Hepatocyte (in vitro differentiated cells): ENCODE data around the gene LMF1. TPM values are rescaled to one million over a fixed set of nuclear protein-coding genes. Genes with fewer than 3 reads are reported as not detected.

ENCODE experiments used
- DNase-seq: peaks from one replicate; pipeline ENCODE4 v3.0.0-alpha.2; 2016; ENCODE audit warnings: low spot score
- H2AFZ ChIP-seq: fragments of 200-600 bp; sonication (generic); 2 replicates; pipeline ENCODE4 v1.6.0; 2016; ENCODE audit warnings: antibody characterized with exemption, mild to moderate bottlenecking
- H3K27ac ChIP-seq: fragments of 200-600 bp; sonication (generic); 2 replicates; pipeline ENCODE4 v1.5.1; 2016; ENCODE audit warnings: mild to moderate bottlenecking
- H3K27me3 ChIP-seq: fragments of 200-600 bp; sonication (generic); 2 replicates; pipeline ENCODE4 v1.6.1; 2016
- H3K36me3 ChIP-seq: fragments of 200-600 bp; sonication (generic); replicated peaks from 2 replicates; pipeline ENCODE4 v1.5.1; 2016; ENCODE audit warnings: low read depth; ENCODE audit not compliant: insufficient read depth
- H3K4me1 ChIP-seq: fragments of 200-600 bp; sonication (generic); 2 replicates; pipeline ENCODE4 v1.5.1; 2016; ENCODE audit warnings: mild to moderate bottlenecking, moderate library complexity; ENCODE audit not compliant: insufficient read depth
- H3K4me2 ChIP-seq: fragments of 200-600 bp; sonication (generic); 2 replicates; pipeline ENCODE4 v1.6.0; 2016
- H3K4me3 ChIP-seq: fragments of 200-600 bp; sonication (generic); 2 replicates; pipeline ENCODE4 v1.5.1; 2016; ENCODE audit warnings: mild to moderate bottlenecking
- H3K79me2 ChIP-seq: fragments of 200-600 bp; sonication (generic); 2 replicates; pipeline ENCODE4 v1.6.0; 2017; ENCODE audit warnings: mild to moderate bottlenecking
- H3K9me2 ChIP-seq: fragments of 200-600 bp; sonication (generic); replicated peaks from 2 replicates; pipeline ENCODE4 v1.6.0; 2017; ENCODE audit warnings: mild to moderate bottlenecking; ENCODE audit not compliant: insufficient read depth
- H3K9me3 ChIP-seq: fragments of 200-600 bp; sonication (generic); 2 replicates; pipeline ENCODE4 v1.5.1; 2016; ENCODE audit warnings: low read depth, mild to moderate bottlenecking
- H4K20me1 ChIP-seq: fragments of 200-600 bp; sonication (generic); 2 replicates; pipeline ENCODE4 v1.6.0; 2016; ENCODE audit warnings: mild to moderate bottlenecking; ENCODE audit not compliant: insufficient read depth, poor library complexity, severe bottlenecking
- EZH2 ChIP-seq: fragments of 200-600 bp; sonication (generic); IDR thresholded peaks from 2 replicates; pipeline ENCODE4 v1.6.1; 2016; ENCODE audit warnings: antibody characterized with exemption, mild to moderate bottlenecking, borderline replicate concordance
- EZH2phosphoT487 ChIP-seq: fragments of 200-600 bp; sonication (generic); IDR thresholded peaks from one replicate; pipeline ENCODE4 v1.6.1; 2018; ENCODE audit warnings: antibody characterized with exemption, mild to moderate bottlenecking, low read depth, moderate library complexity; ENCODE audit not compliant: unreplicated experiment, severe bottlenecking
- WGBS: methylation state at CpG from one replicate; pipeline ENCODE4 v1.1.6; 2016; ENCODE audit warnings: low lambda C conversion rate; ENCODE audit errors: missing lambda C conversion rate; 5-methylcytosine and 5-hydroxymethylcytosine counted together
- polyA plus RNA-seq: library from polyadenylated mRNA; unstranded; fragments of >200 nt; fragmentation: Nextera tagmentation; extraction: Ambion mirVana; gene quantifications from 2 replicates; pipeline ENCODE4 v1.2.1, GENCODE V29; 2016
- total RNA-seq: library from RNA; depleted of rRNA; stranded (reverse); fragments of >200 nt; gene quantifications from 2 replicates; pipeline ENCODE4 v1.2.3, GENCODE V29; 2014
- TF ChIP-seq, protein P1 (sequence below): fragments of 200-600 bp; sonication (generic); IDR thresholded peaks from 2 replicates; pipeline ENCODE4 v1.5.1; 2016; ENCODE audit warnings: antibody characterized with exemption, mild to moderate bottlenecking; ENCODE audit not compliant: poor library complexity

LMF1 gene
- total and polyA plus RNA-seq, 2 experiments from 2014 or later = 27.2 to 34.3 TPM

DNA sequence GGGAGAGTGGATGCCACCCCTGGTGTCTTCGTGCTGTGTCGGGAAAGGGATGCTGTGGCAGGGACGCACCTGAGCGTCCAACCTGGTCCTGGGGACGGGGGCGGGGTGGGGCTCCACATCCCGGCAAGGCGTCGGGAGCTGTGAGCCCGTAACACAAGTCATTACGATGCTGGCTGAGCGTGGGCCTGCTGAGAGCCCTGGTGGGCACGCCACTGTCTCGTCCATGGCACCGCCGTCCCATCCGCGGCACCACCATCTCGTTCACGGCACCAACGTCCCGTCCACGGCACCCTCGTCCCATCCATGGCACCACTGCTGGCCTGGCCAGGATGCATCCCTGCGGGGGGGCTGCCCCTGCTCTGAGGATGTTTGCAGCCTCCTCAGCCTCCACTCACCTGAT lies 146.2 kb downstream of the LMF1 start:
- no peak overlapping the region for H2AFZ ChIP-seq
- H3K36me3 ChIP-seq = no peaks in the 10 kb centered on the region
- H3K27me3 ChIP-seq = no peaks in the 10 kb centered on the region
- peaks cover 7% of the 10 kb centered on the region for H3K4me1 ChIP-seq
- WGBS = 90% methylated on average over 25 of the region's 25 CpGs
- H3K4me2 ChIP-seq = no peak overlapping the region
- H3K79me2 ChIP-seq = no peaks in the 10 kb centered on the region
- TF ChIP-seq EZH2 = no peak
- TF ChIP-seq, protein P1, sequence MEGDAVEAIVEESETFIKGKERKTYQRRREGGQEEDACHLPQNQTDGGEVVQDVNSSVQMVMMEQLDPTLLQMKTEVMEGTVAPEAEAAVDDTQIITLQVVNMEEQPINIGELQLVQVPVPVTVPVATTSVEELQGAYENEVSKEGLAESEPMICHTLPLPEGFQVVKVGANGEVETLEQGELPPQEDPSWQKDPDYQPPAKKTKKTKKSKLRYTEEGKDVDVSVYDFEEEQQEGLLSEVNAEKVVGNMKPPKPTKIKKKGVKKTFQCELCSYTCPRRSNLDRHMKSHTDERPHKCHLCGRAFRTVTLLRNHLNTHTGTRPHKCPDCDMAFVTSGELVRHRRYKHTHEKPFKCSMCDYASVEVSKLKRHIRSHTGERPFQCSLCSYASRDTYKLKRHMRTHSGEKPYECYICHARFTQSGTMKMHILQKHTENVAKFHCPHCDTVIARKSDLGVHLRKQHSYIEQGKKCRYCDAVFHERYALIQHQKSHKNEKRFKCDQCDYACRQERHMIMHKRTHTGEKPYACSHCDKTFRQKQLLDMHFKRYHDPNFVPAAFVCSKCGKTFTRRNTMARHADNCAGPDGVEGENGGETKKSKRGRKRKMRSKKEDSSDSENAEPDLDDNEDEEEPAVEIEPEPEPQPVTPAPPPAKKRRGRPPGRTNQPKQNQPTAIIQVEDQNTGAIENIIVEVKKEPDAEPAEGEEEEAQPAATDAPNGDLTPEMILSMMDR = no peak
- TF ChIP-seq EZH2phosphoT487 = no peak
- no peaks in the 10 kb centered on the region for H3K9me3 ChIP-seq
- no peak overlapping the region for H3K4me3 ChIP-seq
- H4K20me1 ChIP-seq = no peaks in the 10 kb centered on the region
- DNase-seq = no peak
- H3K27ac ChIP-seq = peak overlapping the region; percentile 67
- no peaks in the 10 kb centered on the region for H3K9me2 ChIP-seq

DNA sequence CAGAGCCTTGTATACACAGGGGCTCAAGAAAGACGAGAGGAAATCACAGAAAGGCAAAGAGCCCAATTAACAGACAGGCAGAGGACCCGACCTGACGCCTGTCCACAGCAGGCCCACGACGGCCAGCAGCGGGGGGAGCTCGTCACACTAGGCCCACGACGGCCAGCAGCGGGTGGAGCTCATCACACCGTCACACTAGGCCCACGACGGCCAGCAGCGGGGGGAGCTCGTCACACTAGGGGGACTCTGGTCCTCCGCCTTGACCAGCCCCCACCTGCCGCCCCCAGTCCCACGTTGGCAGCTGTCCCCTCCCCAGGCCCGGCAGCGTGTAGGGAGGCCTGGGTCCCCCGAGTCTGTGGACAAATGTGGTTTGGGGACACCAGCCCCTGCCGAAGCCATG lies 146.6 kb downstream of the LMF1 start:
- peaks cover 7% of the 10 kb centered on the region for H3K4me1 ChIP-seq
- WGBS = 98% methylated on average over 11 of the region's 22 CpGs
- no peaks in the 10 kb centered on the region for H3K36me3 ChIP-seq
- no peak overlapping the region for H3K4me2 ChIP-seq
- H3K27me3 ChIP-seq = no peaks in the 10 kb centered on the region
- no peak for DNase-seq
- no peaks in the 10 kb centered on the region for H3K79me2 ChIP-seq
- H3K9me2 ChIP-seq = no peaks in the 10 kb centered on the region
- H2AFZ ChIP-seq = no peak overlapping the region
- no peak overlapping the region for H3K27ac ChIP-seq
- TF ChIP-seq EZH2phosphoT487 (no peak), EZH2 (no peak)
- TF ChIP-seq, protein P1 = no peak
- no peaks in the 10 kb centered on the region for H3K9me3 ChIP-seq
- H4K20me1 ChIP-seq = no peaks in the 10 kb centered on the region
- no peak overlapping the region for H3K4me3 ChIP-seq

DNA sequence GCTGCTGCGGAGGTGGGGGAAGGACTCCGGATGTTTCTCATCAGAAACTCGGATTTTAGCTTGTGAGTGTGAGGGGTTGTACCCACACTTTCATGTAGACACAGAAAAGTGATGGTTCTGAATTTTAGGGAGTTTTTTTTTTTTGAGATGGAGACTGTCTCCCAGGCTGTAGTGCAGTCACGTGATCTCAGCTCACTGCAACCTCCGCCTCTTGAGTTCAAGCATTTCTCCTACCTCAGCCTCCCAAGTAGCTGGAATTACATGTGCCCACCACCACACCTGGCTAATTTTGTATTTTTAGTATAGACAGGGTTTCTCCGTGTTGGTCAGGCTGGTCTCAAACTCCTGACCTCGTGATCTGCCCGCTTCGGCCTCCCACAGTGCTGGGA lies 147.9 kb downstream of the LMF1 start:
- H3K27me3 ChIP-seq = no peaks in the 10 kb centered on the region
- H2AFZ ChIP-seq = no peak overlapping the region
- H3K4me1 ChIP-seq = peaks cover 7% of the 10 kb centered on the region
- H3K4me2 ChIP-seq = no peak overlapping the region
- TF ChIP-seq EZH2 (no peak), EZH2phosphoT487 (no peak)
- TF ChIP-seq, protein P1 = no peak
- DNase-seq = no peak
- no peaks in the 10 kb centered on the region for H3K9me2 ChIP-seq
- H4K20me1 ChIP-seq = no peaks in the 10 kb centered on the region
- H3K9me3 ChIP-seq = no peaks in the 10 kb centered on the region
- no peaks in the 10 kb centered on the region for H3K79me2 ChIP-seq
- H3K27ac ChIP-seq = no peak overlapping the region
- H3K4me3 ChIP-seq = no peak overlapping the region
- WGBS = 90% methylated on average over 9 of the region's 9 CpGs
- no peaks in the 10 kb centered on the region for H3K36me3 ChIP-seq
